Sigmoid colon (tissue), 7 donors: Measurements from ENCODE around the gene COA1. TPM values are rescaled to one million over a fixed set of nuclear protein-coding genes. Genes with fewer than 3 reads are reported as not detected.

Experiments
- DNase-seq: peaks from one replicate; pipeline ENCODE4 v3.0.0-alpha.2; 2019
- H3K27ac ChIP-seq, 4 donors: fragments of 200-600 bp; sonication (generic); one replicate each; pipeline ENCODE4 v1.5.1; 2016 to 2019; ENCODE audit warnings: mild to moderate bottlenecking in 1 of 4
- H3K27me3 ChIP-seq, 3 donors: fragments of 200-600 bp; sonication (generic); one replicate each; pipeline ENCODE4 v1.5.1; 2019; ENCODE audit warnings: mild to moderate bottlenecking in 1 of 3
- H3K36me3 ChIP-seq, 4 donors: fragments of 200-600 bp; sonication (generic); one replicate each; pipeline ENCODE4 v1.5.1; 2016 to 2019
- H3K4me1 ChIP-seq, 4 donors: fragments of 200-600 bp; sonication (generic); one replicate each; pipeline ENCODE4 v1.5.1; 2017 to 2019
- H3K4me3 ChIP-seq, 4 donors: fragments of 200-600 bp; sonication (generic); one replicate each; pipeline ENCODE4 v1.5.1; 2017 to 2019; ENCODE audit warnings: mild to moderate bottlenecking in 2 of 4, moderate library complexity in 1 of 4
- H3K9me3 ChIP-seq, 4 donors: fragments of 200-600 bp in 3 of 4; sonication (generic) in 3 of 4; one replicate each; pipeline versions ENCODE4 v1.5.1 to v1.6.1; 2013 to 2019
- CTCF ChIP-seq, 4 experiments: fragments of 450-650 bp in 3 of 4; fragments of 200-600 bp in 1 of 4; IDR thresholded peaks; one replicate each; pipeline ENCODE4 v1.5.1; 2016 to 2019; ENCODE audit warnings: antibody characterized with exemption in 4 of 4, mild to moderate bottlenecking in 3 of 4, moderate library complexity in 2 of 4
- EP300 ChIP-seq, 4 donors: sonication (generic); formaldehyde crosslinking; IDR thresholded peaks; one replicate each; pipeline ENCODE4 v1.6.1; 2017; ENCODE audit warnings: antibody characterized with exemption in 4 of 4
- POLR2A ChIP-seq, 2 donors: fragments of 450-650 bp; IDR thresholded peaks; one replicate each; pipeline ENCODE4 v1.6.1; 2016; ENCODE audit warnings: antibody characterized with exemption in 2 of 2, mild to moderate bottlenecking in 2 of 2, moderate library complexity in 2 of 2
- POLR2AphosphoS5 ChIP-seq, 4 donors: sonication (generic); formaldehyde crosslinking; IDR thresholded peaks; one replicate each; pipeline ENCODE4 v1.6.1; 2017; ENCODE audit warnings: antibody characterized with exemption in 4 of 4
- WGBS, 2 donors: extraction: QIAGEN DNeasy Blood & Tissue Kit; methylation state at CpG; one replicate each; pipeline ENCODE4 v1.1.7; 2013; 5-methylcytosine and 5-hydroxymethylcytosine counted together
- intact Hi-C: fragments of 100-400 bp; cut with DNase I; formaldehyde crosslinking; loops from one replicate; pipeline ENCODE4 v1.15.1; 2023
- polyA plus RNA-seq, 3 donors: library from polyadenylated mRNA; stranded (reverse); fragments of 200-250 nt; gene quantifications; one replicate each; pipeline ENCODE4 v1.2.3, GENCODE V29; 2013
- total RNA-seq, 4 donors: library from RNA; depleted of rRNA; stranded (reverse); fragments of >200 nt; gene quantifications; one replicate each; pipeline ENCODE4 v1.1.0, GENCODE V29; 2016
- donor health status: healthy with polysubstance abuse.
- donor health status: Bipolar disorder and iron deficiency.
- donor health status: healthy.

The COA1 gene
- total and polyA plus RNA-seq, 7 donors: 31.2 to 61.2 (median 42.6) TPM

GRCh38 chr7:43758029-43758821 lies 28.9 kb upstream of the COA1 start, which contains the start of gene BLVRA:
Gene BLVRA (plus strand): TSS chr7:43758680. CDS start chr7:43771159, 12,479 bp downstream.
- Histone ChIP-seq H3K27me3 (no peaks in the 10 kb centered on the region), H3K36me3 (no peaks in the 10 kb centered on the region), H3K4me3 (peak within 1 kb of the TSS; percentile 56 to 97 (median 82)), H3K4me1 (peaks cover 0 to 28% (median 21%) of the 10 kb centered on the region in 4 donors), H3K27ac (peak within 1 kb of the TSS; percentile 81 to 91 (median 84)), H3K9me3 (no peaks in the 10 kb centered on the region)
- DNase-seq: peak; percentile 85
- intact Hi-C loops: loop anchor here (2.0 kb wide), 1 partner anchor 25 kb away; no protein-coding TSS in a partner anchor
- WGBS, 2 donors: 4 to 6% methylated on average over 67 of the region's 67 CpGs
- TF ChIP-seq EP300 (IDR thresholded peaks at IDR 0.05) (no peak), POLR2A (IDR thresholded peaks at IDR 0.05) (peak in 1 of 2 donors; percentile 21), CTCF (IDR thresholded peaks at IDR 0.05) (no peak), POLR2AphosphoS5 (IDR thresholded peaks at IDR 0.05) (peak; percentile 49 to 80 (median 73))

GRCh38 chr7:43757073-43757720 lies 27.9 kb upstream of the COA1 start:
- TF ChIP-seq EP300 (IDR thresholded peaks at IDR 0.05) (no peak), CTCF (IDR thresholded peaks at IDR 0.05) (no peak), POLR2AphosphoS5 (IDR thresholded peaks at IDR 0.05) (no peak), POLR2A (IDR thresholded peaks at IDR 0.05) (no peak)
- peak overlapping the region in 1 of 4 donors; percentile 82 for H3K27ac ChIP-seq
- no peaks in the 10 kb centered on the region for H3K36me3 ChIP-seq
- DNase-seq: no peak
- WGBS, 2 donors: 65 to 86% methylated on average over 2 of the region's 2 CpGs
- no peaks in the 10 kb centered on the region for H3K27me3 ChIP-seq
- no peaks in the 10 kb centered on the region for H3K9me3 ChIP-seq
- no peak overlapping the region for H3K4me3 ChIP-seq
- peaks cover 0 to 18% (median 14%) of the 10 kb centered on the region in 4 donors for H3K4me1 ChIP-seq
- intact Hi-C loops: no loop called here

GRCh38 chr7:43756368-43757072 lies 27.2 kb upstream of the COA1 start:
- Histone ChIP-seq H3K4me3 (no peak overlapping the region), H3K4me1 (peaks cover 0 to 18% (median 11%) of the 10 kb centered on the region in 4 donors), H3K27ac (no peak overlapping the region), H3K9me3 (no peaks in the 10 kb centered on the region), H3K36me3 (no peaks in the 10 kb centered on the region), H3K27me3 (no peaks in the 10 kb centered on the region)
- DNase-seq: no peak
- intact Hi-C loops: no loop called here
- TF ChIP-seq POLR2A (IDR thresholded peaks at IDR 0.05): no peak
- no peak for TF ChIP-seq EP300 (IDR thresholded peaks at IDR 0.05)
- no peak for TF ChIP-seq CTCF (IDR thresholded peaks at IDR 0.05)
- TF ChIP-seq POLR2AphosphoS5 (IDR thresholded peaks at IDR 0.05): no peak
- 86 to 92% methylated on average over 1 of the region's 1 CpG for WGBS, 2 donors

- H3K4me3 ChIP-seq: no peak overlapping the region
- H3K9me3 ChIP-seq: no peaks in the 10 kb centered on the region
- TF ChIP-seq CTCF (IDR thresholded peaks at IDR 0.05) (no peak), EP300 (IDR thresholded peaks at IDR 0.05) (no peak), POLR2AphosphoS5 (IDR thresholded peaks at IDR 0.05) (no peak), POLR2A (IDR thresholded peaks at IDR 0.05) (no peak)
- intact Hi-C loops: no loop called here
- no peak for DNase-seq
- H3K36me3 ChIP-seq: no peaks in the 10 kb centered on the region
- H3K27me3 ChIP-seq: no peaks in the 10 kb centered on the region
- 89 to 94% methylated on average over 4 of the region's 4 CpGs for WGBS, 2 donors
- H3K27ac ChIP-seq: no peak overlapping the region
- H3K4me1 ChIP-seq: peaks cover 0 to 12% (median 6%) of the 10 kb centered on the region in 4 donors
These were observed 25.3 kb upstream of the COA1 start for GRCh38 chr7:43754596-43754995.
